OCI-LY3 (cell line): ENCODE data around the gene MACIR.

Source experiments
- CTCF ChIP-seq: fragments of 200-600, 300-600 bp; sonication (generic); IDR thresholded peaks from 2 replicates; pipeline ENCODE4 v1.5.1; 2014; ENCODE audit warnings: antibody characterized with exemption, low read length, low read depth
- EZH2phosphoT487 ChIP-seq: fragments of 200-600 bp; shearing (Covaris generic); IDR thresholded peaks from 2 replicates; pipeline ENCODE4 v1.6.1; 2018; ENCODE audit warnings: antibody characterized with exemption, mixed run types, low read depth

- TF ChIP-seq CTCF (no peak), EZH2phosphoT487 (no peak)
These were observed 50.2 kb downstream of the MACIR start for GRCh38 chr5:103308774-103309173.
